Astrocyte (in vitro differentiated cells and primary cell): ENCODE data around the gene C18orf63. TPM values are rescaled to one million over a fixed set of nuclear protein-coding genes. Genes with fewer than 3 reads are reported as not detected.

Source experiments
- DNase-seq: peaks from one replicate; pipeline ENCODE4 v3.0.0-alpha.2; 2010; ENCODE audit warnings: low read depth
- FAIRE-seq: peaks from 2 replicates; lab custom pipeline; 2011; peaks lifted over from hg19 to GRCh38; lab: Jason Lieb, UNC
- H2AFZ ChIP-seq: 2 replicates; pipeline ENCODE4 v1.6.0; 2012; ENCODE audit warnings: low read depth, low read length, inconsistent platforms
- H3K27ac ChIP-seq: 2 replicates; pipeline ENCODE4 v1.5.1; 2011; ENCODE audit warnings: low read depth, low read length, inconsistent platforms
- H3K27me3 ChIP-seq: 2 replicates; pipeline ENCODE4 v1.6.0; 2011; ENCODE audit warnings: low read length, inconsistent platforms; ENCODE audit not compliant: insufficient read depth
- H3K36me3 ChIP-seq: 2 replicates; pipeline ENCODE4 v1.5.1; 2011; ENCODE audit warnings: low read length, inconsistent platforms; ENCODE audit not compliant: insufficient read depth
- H3K4me1 ChIP-seq: 2 replicates; pipeline ENCODE4 v1.5.1; 2011; ENCODE audit warnings: low read length, inconsistent platforms; ENCODE audit not compliant: insufficient read depth
- H3K4me2 ChIP-seq: 2 replicates; pipeline ENCODE4 v1.6.0; 2012; ENCODE audit warnings: low read length, inconsistent platforms
- H3K4me3 ChIP-seq: 2 replicates; pipeline ENCODE4 v1.5.1; 2011; ENCODE audit warnings: low read depth, mild to moderate bottlenecking, low read length, inconsistent platforms; ENCODE audit not compliant: insufficient read depth
- H3K79me2 ChIP-seq: 2 replicates; pipeline ENCODE4 v1.6.0; 2012; ENCODE audit warnings: mild to moderate bottlenecking, low read length, inconsistent platforms; ENCODE audit not compliant: insufficient read depth
- H3K9ac ChIP-seq: 2 replicates; pipeline ENCODE4 v1.6.0; 2012; ENCODE audit warnings: mild to moderate bottlenecking, low read length, inconsistent platforms
- H3K9me3 ChIP-seq: 2 replicates; pipeline ENCODE4 v1.5.1; 2012; ENCODE audit warnings: low read depth, mild to moderate bottlenecking, low read length, inconsistent platforms; ENCODE audit not compliant: insufficient read depth
- H4K20me1 ChIP-seq: 2 replicates; pipeline ENCODE4 v1.6.0; 2012; ENCODE audit warnings: low read length, inconsistent platforms; ENCODE audit not compliant: insufficient read depth
- H3K27ac Mint-ChIP-seq: one replicate; pipeline ENCODE4 v1.8.0; 2021; ENCODE audit warnings: mild to moderate bottlenecking, mixed read lengths; ENCODE audit not compliant: unreplicated experiment
- H3K27me3 Mint-ChIP-seq: one replicate; pipeline ENCODE4 v1.8.0; 2021; ENCODE audit warnings: low read depth, mixed read lengths; ENCODE audit not compliant: unreplicated experiment
- H3K36me3 Mint-ChIP-seq: one replicate; pipeline ENCODE4 v1.8.0; 2021; ENCODE audit warnings: low read depth, mixed read lengths; ENCODE audit not compliant: unreplicated experiment
- H3K4me1 Mint-ChIP-seq: one replicate; pipeline ENCODE4 v1.8.0; 2021; ENCODE audit warnings: low read depth, mixed read lengths; ENCODE audit not compliant: unreplicated experiment
- H3K4me3 Mint-ChIP-seq: one replicate; pipeline ENCODE4 v1.8.0; 2021; ENCODE audit warnings: mild to moderate bottlenecking, moderate library complexity, mixed read lengths; ENCODE audit not compliant: unreplicated experiment
- H3K9me3 Mint-ChIP-seq: one replicate; pipeline ENCODE4 v1.8.0; 2021; ENCODE audit warnings: mild to moderate bottlenecking, mixed read lengths; ENCODE audit not compliant: unreplicated experiment
- EZH2 ChIP-seq: IDR thresholded peaks from 2 replicates; pipeline ENCODE4 v1.6.1; 2012; ENCODE audit warnings: mild to moderate bottlenecking, low read length, inconsistent platforms; ENCODE audit not compliant: insufficient read depth
- total RNA-seq: library from RNA; stranded (reverse); gene quantifications from 2 replicates; pipeline ENCODE4 v1.2.1, GENCODE V29; 2021
- TF ChIP-seq, protein P1 (sequence below): IDR thresholded peaks from 2 replicates; pipeline ENCODE4 v1.5.1; 2011; ENCODE audit warnings: low read depth, mild to moderate bottlenecking, inconsistent platforms, low read length, moderate library complexity; ENCODE audit not compliant: insufficient read depth

Gene C18orf63
- total RNA-seq, 1 donor from 2014 or later = not detected

- no peak overlapping the region for H3K27ac Mint-ChIP-seq
- TF ChIP-seq EZH2 = no peak
- TF ChIP-seq, protein P1, sequence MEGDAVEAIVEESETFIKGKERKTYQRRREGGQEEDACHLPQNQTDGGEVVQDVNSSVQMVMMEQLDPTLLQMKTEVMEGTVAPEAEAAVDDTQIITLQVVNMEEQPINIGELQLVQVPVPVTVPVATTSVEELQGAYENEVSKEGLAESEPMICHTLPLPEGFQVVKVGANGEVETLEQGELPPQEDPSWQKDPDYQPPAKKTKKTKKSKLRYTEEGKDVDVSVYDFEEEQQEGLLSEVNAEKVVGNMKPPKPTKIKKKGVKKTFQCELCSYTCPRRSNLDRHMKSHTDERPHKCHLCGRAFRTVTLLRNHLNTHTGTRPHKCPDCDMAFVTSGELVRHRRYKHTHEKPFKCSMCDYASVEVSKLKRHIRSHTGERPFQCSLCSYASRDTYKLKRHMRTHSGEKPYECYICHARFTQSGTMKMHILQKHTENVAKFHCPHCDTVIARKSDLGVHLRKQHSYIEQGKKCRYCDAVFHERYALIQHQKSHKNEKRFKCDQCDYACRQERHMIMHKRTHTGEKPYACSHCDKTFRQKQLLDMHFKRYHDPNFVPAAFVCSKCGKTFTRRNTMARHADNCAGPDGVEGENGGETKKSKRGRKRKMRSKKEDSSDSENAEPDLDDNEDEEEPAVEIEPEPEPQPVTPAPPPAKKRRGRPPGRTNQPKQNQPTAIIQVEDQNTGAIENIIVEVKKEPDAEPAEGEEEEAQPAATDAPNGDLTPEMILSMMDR = no peak
- no peak overlapping the region for H3K9ac ChIP-seq
Observed at GRCh38 chr18:74402806-74403433, 87.3 kb downstream of the C18orf63 start.

DNA sequence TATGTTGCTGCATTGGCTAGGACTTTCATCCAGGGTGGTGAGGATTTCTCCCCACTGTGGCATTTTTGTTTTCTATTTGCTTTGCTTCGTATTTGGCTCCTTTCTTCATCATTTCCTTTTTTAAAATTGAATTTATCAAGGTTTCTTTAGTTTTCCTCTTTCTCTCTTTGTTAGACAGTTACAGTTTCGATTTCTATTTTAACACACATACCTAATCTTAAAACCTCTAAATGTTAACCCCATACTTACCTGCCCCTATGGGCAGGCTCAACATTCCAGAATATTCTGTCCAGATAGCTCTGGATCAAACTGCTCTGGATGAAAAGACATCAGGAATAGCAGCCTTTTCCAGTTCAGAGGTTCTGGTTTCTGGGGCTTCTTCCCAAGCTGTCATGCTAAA is 92.2 kb downstream of the C18orf63 start:
- DNase-seq (no peak), FAIRE-seq (no peak)
- no peaks in the 10 kb centered on the region for H3K79me2 ChIP-seq
- no peaks in the 10 kb centered on the region for H3K4me1 Mint-ChIP-seq
- H3K36me3 Mint-ChIP-seq = no peaks in the 10 kb centered on the region
- H3K36me3 ChIP-seq = no peaks in the 10 kb centered on the region
- H3K9me3 Mint-ChIP-seq = no peaks in the 10 kb centered on the region
- no peak overlapping the region for H3K27ac Mint-ChIP-seq
- no peak overlapping the region for H3K4me3 ChIP-seq
- H3K27me3 ChIP-seq = peaks cover 3% of the 10 kb centered on the region
- H3K4me3 Mint-ChIP-seq = no peak overlapping the region
- no peaks in the 10 kb centered on the region for H3K9me3 ChIP-seq
- H3K9ac ChIP-seq = no peak overlapping the region
- TF ChIP-seq EZH2 = no peak
- TF ChIP-seq, protein P1 = no peak
- H4K20me1 ChIP-seq = no peaks in the 10 kb centered on the region
- peaks cover 9% of the 10 kb centered on the region for H3K27me3 Mint-ChIP-seq
- no peak overlapping the region for H3K4me2 ChIP-seq
- H3K4me1 ChIP-seq = no peaks in the 10 kb centered on the region
- H3K27ac ChIP-seq = no peak overlapping the region
- no peak overlapping the region for H2AFZ ChIP-seq

More at GRCh38 chr18:74402806-74403433, 87.3 kb downstream of the C18orf63 start:
- FAIRE-seq = no peak
- no peak overlapping the region for H3K4me2 ChIP-seq
- Mint-ChIP-seq H3K36me3 (no peaks in the 10 kb centered on the region), H3K4me3 (no peak overlapping the region), H3K4me1 (no peaks in the 10 kb centered on the region), H3K27me3 (peaks cover 9% of the 10 kb centered on the region), H3K9me3 (no peaks in the 10 kb centered on the region)
- H3K4me1 ChIP-seq = no peaks in the 10 kb centered on the region
- H2AFZ ChIP-seq = no peak overlapping the region
- H3K79me2 ChIP-seq = no peaks in the 10 kb centered on the region
- no peaks in the 10 kb centered on the region for H4K20me1 ChIP-seq
- H3K27me3 ChIP-seq = no peaks in the 10 kb centered on the region
- H3K9me3 ChIP-seq = no peaks in the 10 kb centered on the region
- no peak for DNase-seq
- H3K36me3 ChIP-seq = no peaks in the 10 kb centered on the region
- H3K4me3 ChIP-seq = no peak overlapping the region
- no peak overlapping the region for H3K27ac ChIP-seq

Other genes starting within 250 kb of the C18orf63 start
- 1.2 TPM in 2 replicates for gene FBXO15, start 168.0 kb upstream of the C18orf63 start, total RNA-seq
- gene TIMM21, start 167.3 kb upstream of the C18orf63 start, total RNA-seq = 24.9 and 25.1 TPM in 2 replicates
- 39.5 and 45.7 TPM in 2 replicates for gene CYB5A, start 23.9 kb upstream of the C18orf63 start, total RNA-seq
- gene DIPK1C, start 141.5 kb downstream of the C18orf63 start, total RNA-seq = not detected in 2 replicates
- 120 and 149 TPM in 2 replicates for gene CNDP2, start 180.5 kb downstream of the C18orf63 start, total RNA-seq
- 0.31 TPM in 1 of 2 replicates, not detected in the other for gene CNDP1, start 218.7 kb downstream of the C18orf63 start, total RNA-seq